GM21825 (cell line): Measurements from ENCODE around the gene AMN.
"Not testable (repeated sequence)": the region's sequence is repeated elsewhere in the genome, so short reads cannot be mapped to it uniquely, and the experiment has no call there.

Experiments
- ATAC-seq: cut with Tn5 transposase; IDR thresholded peaks from one replicate; pipeline ENCODE4 v1.9.1; 2021; ENCODE audit warnings: mild to moderate bottlenecking, moderate library complexity; ENCODE audit not compliant: unreplicated experiment

Gene AMN

DNA sequence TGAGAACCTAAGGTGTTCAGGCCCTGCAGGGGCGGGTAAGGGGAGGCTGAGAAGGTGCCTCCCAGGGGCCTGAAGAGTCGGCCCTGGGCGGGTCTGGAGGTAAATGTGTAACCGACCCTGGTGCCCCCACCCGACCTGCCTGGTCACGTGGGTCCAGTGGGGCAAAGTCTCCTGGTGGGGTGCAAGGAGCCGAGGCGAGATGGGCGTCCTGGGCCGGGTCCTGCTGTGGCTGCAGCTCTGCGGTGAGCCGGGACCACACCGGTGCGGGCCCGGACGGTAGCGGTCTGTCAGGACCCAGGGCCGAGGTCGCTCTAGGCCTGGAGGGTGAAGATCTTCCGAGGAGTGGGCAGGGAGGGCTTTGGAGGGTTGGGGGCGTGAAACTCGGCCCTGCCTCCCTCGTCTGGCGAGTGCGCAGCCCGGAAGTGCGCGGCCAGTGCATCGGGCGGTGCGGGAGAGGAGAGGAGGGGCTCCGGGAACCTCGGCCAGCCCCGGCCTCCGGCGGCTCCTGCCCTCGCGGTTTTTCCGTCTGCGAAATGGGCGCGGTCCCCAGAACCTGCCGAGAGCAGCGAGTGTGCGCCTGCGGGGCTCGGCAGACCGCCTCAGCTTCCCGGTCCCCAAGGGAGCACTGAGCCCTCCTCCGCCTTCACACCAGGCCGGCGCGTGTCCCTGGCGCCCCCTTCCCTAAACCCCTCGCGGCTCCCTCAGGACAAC is at the start of gene AMN:
Gene AMN, plus strand, starts transcription at position 174 of the 711 bp plus-strand sequence. Its CDS starts 26 bp downstream, at position 200.
- ATAC-seq, result no peak

DNA sequence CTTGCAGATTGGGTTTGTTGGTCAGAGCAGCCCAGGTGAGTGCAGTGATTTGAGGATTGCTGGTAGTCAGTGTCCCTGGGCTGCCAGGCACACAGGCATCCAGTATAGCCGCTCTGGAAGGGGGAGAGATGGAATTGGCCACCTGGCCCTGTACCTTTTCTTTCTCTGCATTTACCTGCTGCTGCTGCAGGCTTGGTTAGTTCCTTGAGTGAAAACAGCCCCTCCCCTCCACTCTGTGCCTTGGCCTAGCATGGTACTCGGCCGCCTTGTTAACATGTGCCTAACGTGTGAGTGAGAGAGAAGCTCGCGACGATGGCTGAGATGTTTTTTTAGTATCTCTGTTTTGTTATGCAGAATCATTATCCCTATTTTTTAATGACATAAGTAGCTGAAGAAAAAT is 49.3 kb upstream of the AMN start:
- ATAC-seq, result no peak

DNA sequence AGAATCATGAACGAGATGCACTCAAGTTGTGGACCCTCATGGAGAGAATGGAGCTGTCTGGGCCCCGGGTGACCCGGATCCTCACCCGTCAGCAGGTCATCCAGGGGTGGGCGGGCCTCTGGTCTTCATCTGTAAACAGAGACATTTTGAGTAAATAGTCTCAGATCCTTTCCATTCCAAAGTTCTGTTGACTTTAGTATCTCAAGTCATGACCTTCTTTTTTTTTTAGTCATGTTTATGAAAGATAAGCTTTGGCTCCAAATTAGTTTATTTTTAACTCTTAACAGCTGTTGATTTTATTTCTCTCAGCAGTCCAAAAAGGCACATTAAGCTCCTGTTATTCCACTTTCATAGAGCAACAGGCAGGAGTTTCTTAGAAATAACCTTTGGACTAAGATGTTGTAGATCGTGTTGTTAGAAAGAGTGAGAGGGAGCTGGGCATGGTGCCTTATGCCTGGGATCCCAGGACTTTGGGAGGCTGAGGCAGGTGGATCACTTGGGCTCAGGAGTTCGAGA is 48.9 kb upstream of the AMN start:
- no peak for ATAC-seq

DNA sequence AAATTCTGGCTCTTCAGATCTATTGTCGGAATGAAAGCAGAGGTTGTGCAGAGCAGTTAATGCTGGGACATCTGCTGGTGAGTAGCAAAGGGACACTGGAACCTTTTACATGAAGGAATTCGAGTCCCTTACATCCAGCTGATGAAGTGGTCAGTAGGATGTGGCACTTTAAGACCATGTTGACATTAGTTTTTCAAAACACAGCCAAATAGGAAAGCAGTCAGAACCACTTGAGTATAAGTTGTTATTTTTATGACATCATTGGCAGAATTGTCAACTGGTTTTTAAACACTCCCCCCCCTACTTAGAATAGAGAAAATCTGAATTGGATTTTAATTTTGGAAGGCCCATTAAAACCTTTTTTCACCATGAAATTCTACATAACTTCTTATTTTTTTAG is 46.8 kb upstream of the AMN start:
- ATAC-seq, result no peak

DNA sequence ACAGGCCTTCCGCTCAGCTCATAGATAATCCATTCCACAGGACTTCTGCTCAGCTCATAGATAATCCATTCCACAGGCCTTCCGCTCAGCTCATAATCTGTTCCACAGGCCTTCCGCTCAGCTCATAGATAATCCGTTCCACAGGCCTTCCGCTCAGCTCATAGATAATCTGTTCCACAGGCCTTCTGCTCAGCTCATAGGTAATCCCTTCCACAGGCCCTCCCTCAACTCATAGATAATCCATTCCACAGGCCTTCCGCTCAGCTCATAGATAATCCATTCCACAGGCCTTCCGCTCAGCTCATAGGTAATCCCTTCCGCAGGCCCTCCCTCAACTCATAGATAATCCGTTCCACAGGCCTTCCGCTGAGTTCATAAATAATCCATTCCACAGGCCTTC is 45.0 kb upstream of the AMN start:
- ATAC-seq, result not testable (repeated sequence)

DNA sequence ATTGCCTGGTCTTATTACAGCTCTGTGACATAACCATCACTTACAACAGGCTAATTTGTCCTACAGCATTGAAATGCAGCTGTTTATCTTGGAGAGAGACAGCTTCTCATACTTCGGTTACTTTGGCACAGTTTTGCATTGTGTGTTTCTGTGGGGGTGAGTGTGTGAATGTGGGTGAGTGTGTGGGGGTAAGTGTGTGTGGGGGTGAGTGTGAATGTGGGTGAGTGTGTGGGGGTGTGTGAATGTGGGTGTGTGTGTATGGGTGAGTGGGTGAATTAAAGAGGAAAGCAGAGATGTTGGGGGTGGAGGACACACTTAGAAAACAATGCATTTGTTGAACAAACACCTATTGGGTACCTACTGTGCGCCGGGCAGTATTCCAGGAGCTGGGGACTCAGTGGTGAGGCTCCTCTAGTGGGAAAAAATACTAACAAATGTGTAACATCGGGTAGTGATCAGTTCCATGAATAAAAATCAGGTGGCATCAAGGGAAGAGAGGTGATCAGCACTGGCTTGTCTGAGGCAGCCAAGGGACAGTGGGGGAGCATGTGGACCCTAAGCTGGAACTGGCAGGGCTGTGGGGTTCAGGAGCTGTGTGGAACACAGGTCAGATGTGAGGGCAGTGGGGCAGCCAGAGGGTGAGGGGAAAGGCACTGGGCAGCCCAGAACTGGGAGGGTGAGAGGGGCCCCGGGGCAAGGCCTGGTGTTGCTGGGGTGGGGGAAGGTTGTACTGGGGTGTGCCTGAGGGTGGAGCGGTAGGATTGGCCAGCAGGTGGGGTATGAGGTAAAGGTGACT is 44.1 kb upstream of the AMN start:
- no peak for ATAC-seq

DNA sequence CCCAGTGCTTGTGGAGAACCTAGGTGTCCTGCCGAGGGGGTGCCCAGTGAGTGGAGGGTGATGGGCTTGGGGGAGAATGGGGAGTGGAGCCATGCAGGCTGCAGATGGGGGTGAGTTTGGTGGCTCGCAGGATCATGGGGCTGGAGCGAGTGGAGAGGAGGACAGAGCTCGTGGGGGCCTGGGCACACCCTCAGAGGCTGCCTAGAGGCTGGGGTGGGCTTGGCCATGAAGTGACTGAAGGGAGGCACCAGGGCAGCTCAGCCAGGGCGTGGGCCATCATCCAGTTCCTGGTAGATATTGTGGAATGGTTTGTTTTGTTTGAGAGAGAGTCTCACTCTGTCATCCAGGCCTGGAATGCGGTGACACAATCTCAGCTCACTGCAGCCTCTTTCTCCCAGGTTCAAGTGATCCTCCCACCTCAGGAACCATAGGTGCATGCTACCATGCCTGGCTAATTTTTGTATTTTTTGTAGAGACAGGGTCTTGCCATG is 43.4 kb upstream of the AMN start:
- ATAC-seq, result no peak

DNA sequence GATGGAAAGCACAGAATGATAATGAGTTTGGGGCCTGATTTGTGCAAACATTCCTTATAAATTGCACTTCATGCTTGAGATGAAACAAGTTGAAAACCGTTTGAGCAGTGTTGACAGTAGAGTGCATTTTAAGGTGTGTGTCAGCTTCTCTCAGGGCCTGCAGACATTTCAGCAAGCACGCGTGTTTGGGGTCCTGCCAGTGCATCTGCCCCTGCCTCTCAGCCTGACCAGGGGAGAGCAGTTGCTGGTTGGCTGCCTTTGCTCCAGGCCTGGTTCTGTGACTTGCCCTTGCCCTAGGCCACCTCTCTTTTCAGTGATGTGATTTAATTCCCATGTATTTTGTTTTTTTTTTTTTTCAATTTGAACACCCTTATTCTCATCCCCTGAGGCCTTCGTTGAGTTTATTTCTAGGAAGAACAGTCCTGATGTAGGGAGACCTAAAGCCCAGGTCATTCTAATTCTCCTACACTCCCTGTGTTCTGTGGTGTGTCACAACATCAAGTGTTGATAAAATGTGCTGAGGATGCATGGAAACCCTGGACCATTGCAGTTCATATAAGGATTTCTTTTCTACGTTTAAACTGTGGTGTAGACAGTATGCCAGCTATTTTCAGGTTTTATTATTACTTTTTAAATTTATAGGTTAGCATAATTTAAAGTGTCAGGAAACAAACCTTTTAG is 40.1 kb upstream of the AMN start:
- ATAC-seq, result no peak

DNA sequence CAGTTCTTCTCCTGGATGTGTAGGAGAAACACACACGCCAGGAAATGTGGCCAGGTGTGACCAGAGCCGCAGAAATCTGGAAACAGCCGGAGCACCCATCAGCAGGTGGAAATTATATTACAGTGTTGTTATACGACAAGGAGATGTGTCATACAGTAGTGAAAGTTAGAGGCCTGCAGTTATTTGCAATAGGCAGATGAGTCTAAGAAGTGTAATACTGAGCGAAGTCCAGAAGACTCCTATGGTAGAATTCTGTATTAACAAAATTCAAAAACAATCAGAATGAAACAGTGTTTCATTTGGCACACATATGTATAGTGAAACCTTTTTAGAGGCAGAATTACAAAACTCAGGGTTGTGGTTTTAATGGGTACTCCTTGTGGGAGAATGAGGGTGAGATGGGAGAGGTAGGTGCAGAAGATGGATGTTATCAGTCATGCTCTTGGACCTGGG is 39.3 kb upstream of the AMN start:
- ATAC-seq, result no peak

DNA sequence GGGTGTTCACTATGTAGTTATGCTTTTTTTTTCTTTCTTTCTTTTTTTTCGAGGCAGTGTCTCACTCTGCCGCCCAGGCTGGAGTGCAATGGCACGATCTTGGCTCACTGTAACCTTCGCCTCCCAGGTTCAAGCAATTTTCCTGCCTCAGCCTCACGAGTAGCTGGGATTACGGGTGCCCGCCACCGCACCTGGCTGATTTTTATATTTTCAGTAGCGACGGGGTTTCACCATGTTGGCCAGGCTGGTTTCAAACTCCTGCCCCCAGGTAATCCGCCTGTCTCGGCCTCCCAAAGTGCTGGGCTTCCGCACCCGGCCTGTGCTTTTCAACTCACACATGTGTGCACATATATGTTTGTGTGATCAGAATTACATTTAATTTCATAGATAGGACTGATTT is 38.9 kb upstream of the AMN start:
- no peak for ATAC-seq

DNA sequence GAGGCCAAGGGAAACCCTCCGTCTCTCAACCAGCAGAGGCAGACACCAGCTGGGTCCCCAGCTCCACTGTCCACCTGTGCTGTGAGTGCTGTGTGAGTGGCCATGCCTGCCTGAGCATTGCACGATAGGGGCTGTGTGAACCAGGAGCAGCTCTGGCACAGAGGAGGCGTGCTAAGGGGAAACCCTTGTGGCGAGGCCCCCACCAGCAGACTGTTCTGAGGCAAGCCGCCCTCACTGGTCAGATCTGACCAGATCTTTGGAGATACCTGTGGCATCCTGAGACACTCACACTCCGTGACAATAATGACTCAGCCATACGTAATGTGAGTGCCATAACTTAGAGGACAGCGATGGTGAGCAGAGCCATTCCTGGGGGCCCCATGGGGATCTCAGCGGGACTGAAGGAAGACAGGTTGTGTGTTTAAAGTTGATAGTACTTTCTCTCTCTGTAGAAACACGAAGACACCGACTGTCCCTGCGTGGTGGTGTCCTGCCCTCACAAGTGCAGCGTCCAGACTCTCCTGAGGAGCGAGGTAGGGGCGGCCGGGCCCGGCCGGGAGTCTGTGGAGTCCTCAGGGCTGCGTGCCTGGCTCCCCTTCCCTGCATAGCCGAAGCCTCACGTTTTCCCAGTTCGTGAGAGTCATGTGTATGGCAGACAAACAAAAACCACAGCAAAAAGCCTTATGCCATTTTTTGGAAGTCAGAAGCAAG is 36.6 kb upstream of the AMN start:
- ATAC-seq, result no peak

DNA sequence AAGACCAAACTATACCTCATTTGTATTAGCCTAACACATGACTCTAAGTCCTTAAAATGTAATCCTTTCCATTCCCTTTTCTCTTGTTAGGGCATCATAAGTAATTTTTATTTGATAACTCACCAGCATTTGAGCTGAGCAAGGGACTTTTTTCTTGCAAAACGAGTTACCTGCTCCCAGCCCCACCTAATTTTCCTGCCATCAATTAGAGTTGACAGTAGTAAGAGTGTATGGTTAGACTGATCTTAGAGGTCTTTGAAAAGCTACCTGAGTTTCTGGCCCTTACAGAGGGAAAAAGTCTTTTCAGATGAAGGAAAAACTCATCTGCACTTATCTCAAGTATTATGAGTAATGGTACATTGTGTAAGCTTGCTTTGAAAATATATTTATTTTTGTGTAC is 33.7 kb upstream of the AMN start:
- ATAC-seq, result no peak

DNA sequence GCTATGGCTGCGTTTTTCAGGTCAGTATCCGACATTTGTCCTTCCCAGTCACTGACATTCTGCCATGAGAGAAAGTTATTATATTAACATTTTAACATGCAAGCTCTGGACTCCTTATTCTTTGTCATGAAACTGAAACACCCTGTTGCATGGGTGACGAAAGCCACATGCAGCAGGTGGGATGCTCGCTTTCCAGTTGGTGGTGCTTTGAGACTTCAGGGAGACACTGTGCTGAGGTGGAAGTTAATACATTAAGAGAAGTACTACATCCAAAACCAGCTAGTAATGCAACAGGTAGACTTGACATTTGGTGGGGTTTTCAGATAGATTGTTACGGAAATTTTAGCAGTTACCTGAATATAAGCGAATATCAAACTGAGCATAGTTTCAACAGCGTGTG is 32.8 kb upstream of the AMN start:
- no peak for ATAC-seq

DNA sequence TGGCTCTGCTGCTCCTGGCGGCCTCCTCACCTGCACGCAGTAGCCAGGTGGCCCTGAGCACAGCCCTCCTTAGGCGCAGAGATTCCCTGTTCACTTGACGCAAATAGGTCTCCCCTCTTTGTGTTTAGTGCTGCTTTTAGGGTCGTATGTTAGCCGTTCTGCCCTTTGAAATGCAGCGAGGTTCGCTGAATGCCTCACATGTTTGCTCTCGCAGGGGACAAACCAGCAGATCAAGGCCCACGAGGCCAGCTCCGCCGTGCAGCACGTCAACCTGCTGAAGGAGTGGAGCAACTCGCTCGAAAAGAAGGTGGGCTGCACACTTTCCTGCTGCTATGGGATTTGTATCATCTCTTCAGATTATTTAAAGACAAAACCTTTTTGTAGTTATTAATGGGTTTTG is 31.4 kb upstream of the AMN start:
- ATAC-seq, result no peak

DNA sequence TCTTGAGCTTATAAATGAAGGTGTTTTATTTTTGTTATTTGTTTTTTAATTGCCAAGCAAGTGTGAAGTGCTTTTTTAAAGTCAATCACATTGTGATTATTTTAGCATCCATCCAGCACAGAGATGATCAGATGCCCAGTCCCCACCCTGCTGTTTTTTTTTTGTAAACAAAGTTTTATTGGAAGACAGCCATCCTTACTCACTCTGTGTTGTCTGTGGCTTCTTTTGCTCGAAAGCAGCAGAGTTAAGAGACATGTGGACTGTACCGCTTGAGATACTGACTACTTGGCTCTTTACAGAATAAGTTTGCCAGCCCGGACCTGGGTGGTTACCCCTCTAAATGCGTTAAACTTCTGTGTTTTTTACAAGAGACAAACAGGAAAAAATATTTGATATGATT is 30.9 kb upstream of the AMN start:
- no peak for ATAC-seq

DNA sequence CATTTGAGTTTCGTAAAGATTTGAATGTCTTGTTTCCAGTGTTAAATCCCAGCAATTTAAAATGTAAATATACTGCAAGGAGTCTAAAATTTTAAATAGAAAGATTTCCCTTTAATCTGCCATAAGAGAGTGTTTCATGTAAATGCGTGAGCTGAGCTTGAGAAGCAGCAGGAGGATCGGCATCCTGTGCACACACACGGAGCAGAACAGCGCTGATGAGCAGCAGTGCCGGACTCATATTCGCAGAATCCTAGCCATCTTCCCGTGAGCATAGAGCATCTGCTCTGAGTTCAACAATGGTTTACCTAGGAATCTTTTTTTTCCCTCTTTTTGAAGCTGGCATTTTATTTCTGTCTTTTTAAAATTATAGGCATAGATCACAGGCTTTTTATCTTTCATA is 29.8 kb upstream of the AMN start:
- ATAC-seq, result no peak

DNA sequence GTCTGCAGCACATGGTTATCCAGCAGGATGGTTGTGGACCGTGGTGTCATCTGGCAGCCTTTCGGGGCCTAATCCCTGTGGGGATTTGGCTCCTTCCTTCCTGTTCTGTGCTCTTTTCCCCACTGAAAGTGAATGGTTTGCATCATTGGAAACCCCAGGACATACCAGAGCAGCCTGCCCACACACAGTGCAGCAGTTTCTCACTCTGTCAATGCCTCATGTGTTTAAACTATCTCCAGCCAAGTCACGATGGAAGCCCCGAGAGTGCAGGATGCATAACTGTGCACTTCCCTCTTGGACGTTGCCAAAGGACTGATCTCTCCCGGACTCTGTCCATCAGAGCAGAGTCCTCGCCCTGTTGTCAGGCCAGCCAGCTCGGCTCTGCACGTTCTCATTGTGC is 29.0 kb upstream of the AMN start:
- ATAC-seq, result no peak

DNA sequence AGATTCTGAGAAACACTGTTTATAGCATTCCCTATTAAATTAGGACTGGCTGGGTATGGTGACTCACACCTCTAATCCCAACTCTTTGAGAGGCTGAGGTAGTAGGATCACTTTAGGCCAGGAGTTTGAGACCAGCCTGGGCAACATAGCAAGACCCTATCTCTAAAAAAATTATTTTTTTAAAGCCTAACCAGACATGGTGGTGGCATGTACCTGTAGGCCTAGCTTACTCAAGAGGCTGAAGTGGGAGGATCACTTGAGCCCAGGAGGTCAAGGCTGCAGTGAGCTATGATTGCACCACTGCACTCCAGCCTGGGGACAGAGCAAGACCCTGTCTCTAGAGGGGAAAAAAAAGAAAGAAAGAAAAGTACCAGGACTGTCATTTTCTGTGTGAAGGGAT is 25.7 kb upstream of the AMN start:
- not testable (repeated sequence) for ATAC-seq

DNA sequence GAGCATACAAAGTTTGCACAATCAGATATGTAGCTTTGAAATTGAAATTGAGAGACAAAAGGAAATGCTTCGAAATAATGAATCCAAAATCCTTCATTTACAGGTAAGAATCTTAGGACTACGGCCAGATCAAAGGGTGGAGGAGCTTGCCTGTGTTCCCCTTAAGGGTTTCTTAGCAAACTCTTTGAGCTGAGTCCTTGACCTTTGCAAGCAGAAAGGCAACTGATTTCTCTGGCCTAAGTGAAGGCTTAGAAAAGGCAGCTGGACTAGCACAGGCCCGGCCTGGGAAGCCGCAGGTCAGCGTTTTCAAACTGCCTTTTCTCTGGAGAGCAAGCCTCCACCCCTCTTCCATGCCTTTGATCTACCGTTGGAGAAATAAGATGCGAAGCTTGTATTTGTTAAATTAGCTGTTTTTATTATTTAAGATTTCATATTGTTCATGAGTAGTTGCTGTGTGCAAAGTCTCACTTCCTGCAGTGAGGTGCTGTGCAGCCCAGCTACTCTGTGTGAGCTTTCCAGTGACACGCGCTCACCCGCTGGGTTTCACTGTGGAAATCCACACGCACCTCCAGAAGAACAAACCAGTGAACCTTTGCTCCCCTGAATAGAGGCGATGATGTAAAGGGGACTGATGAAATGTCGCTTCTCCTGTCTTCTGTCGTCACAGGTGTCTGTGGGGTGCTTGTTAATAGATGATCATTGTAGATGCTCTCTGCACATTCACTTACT is 25.0 kb upstream of the AMN start:
- ATAC-seq, result no peak

DNA sequence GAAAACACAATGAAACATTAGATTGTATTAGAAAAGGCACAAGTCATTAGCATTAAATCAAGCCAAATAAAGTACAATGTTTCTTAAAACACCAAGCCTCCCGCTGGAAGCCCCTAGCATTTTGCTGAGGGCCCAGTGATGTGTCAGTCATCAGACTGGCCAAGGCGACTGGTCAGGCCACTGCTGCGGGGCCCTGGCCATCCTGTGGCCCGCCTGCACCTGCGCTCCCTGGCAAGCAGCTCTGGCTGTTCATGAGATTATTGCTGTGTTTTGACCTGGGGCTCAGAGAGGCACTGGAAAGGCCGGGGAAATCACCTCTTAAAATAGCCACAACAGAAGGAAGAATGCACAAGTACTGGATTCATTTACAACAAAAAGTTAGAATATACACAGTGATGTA is 24.2 kb upstream of the AMN start:
- no peak for ATAC-seq
